ENCODE data around the gene GALNT10.

Gene GALNT10

GRCh38 chr5:154329062-154329461 lies 138.5 kb downstream of the GALNT10 start:
- Histone ChIP-seq H3K27ac (replicated peaks) (no peak overlapping the region), H3K4me3 (replicated peaks; ENCODE audit: insufficient read depth, low read length) (no peak overlapping the region), H3K27me3 (ENCODE audit: insufficient read depth, poor library complexity, severe bottlenecking) (no peaks in the 10 kb centered on the region)
- DNase-seq (ENCODE audit: low read depth in 1 of 2, low spot score in 1 of 2): no peak
- TF ChIP-seq GABPA (IDR thresholded peaks at IDR 0.05; ENCODE audit: low read depth): no peak
- TF ChIP-seq POLR2AphosphoS5 (IDR thresholded peaks at IDR 0.05; ENCODE audit: low read depth): no peak
- no peak for TF ChIP-seq SPI1 (IDR thresholded peaks at IDR 0.05; ENCODE audit: borderline replicate concordance, low read depth)
- no peak for TF ChIP-seq REST (IDR thresholded peaks at IDR 0.05; ENCODE audit: insufficient replicate concordance, low read depth)
- no peak for TF ChIP-seq CTCF (IDR thresholded peaks at IDR 0.05; ENCODE audit: insufficient read depth, low read length)

- H3K4me3 ChIP-seq (replicated peaks; ENCODE audit: insufficient read depth, low read length): no peak overlapping the region
- DNase-seq (ENCODE audit: low read depth in 1 of 2, low spot score in 1 of 2): no peak
- no peak overlapping the region for H3K27ac ChIP-seq (replicated peaks)
- H3K27me3 ChIP-seq (ENCODE audit: insufficient read depth, poor library complexity, severe bottlenecking): no peaks in the 10 kb centered on the region
- TF ChIP-seq POLR2AphosphoS5 (IDR thresholded peaks at IDR 0.05; ENCODE audit: low read depth) (no peak), REST (IDR thresholded peaks at IDR 0.05; ENCODE audit: insufficient replicate concordance, low read depth) (no peak), SPI1 (IDR thresholded peaks at IDR 0.05; ENCODE audit: borderline replicate concordance, low read depth) (no peak), GABPA (IDR thresholded peaks at IDR 0.05; ENCODE audit: low read depth) (no peak), CTCF (IDR thresholded peaks at IDR 0.05; ENCODE audit: insufficient read depth, low read length) (no peak)
Measured at GRCh38 chr5:154329519-154330040, 139.0 kb downstream of the GALNT10 start.

GRCh38 chr5:154330097-154330667 lies 139.6 kb downstream of the GALNT10 start:
- TF ChIP-seq SPI1 (IDR thresholded peaks at IDR 0.05; ENCODE audit: borderline replicate concordance, low read depth): no peak
- TF ChIP-seq REST (IDR thresholded peaks at IDR 0.05; ENCODE audit: insufficient replicate concordance, low read depth): no peak
- no peak for TF ChIP-seq POLR2AphosphoS5 (IDR thresholded peaks at IDR 0.05; ENCODE audit: low read depth)
- no peak for TF ChIP-seq GABPA (IDR thresholded peaks at IDR 0.05; ENCODE audit: low read depth)
- no peak for TF ChIP-seq CTCF (IDR thresholded peaks at IDR 0.05; ENCODE audit: insufficient read depth, low read length)
- DNase-seq (ENCODE audit: low read depth in 1 of 2, low spot score in 1 of 2): no peak
- Histone ChIP-seq H3K4me3 (replicated peaks; ENCODE audit: insufficient read depth, low read length) (no peak overlapping the region), H3K27me3 (ENCODE audit: insufficient read depth, poor library complexity, severe bottlenecking) (no peaks in the 10 kb centered on the region), H3K27ac (replicated peaks) (no peak overlapping the region)

All from HL-60 (cell line).